GM23248 (cell line): ENCODE results near the gene KRT38.

ENCODE experiments used
- EZH2 ChIP-seq: fragments of 200-600 bp; sonication (generic); IDR thresholded peaks from 2 replicates; pipeline ENCODE4 v1.6.1; 2018; ENCODE audit warnings: antibody characterized with exemption, mild to moderate bottlenecking; ENCODE audit not compliant: insufficient read depth, poor library complexity, severe bottlenecking
- EZH2phosphoT487 ChIP-seq: fragments of 200-600 bp; sonication (generic); IDR thresholded peaks from 2 replicates; pipeline ENCODE4 v1.6.1; 2018; ENCODE audit warnings: antibody characterized with exemption, moderate library complexity, mild to moderate bottlenecking, low read depth; ENCODE audit not compliant: insufficient read depth

GRCh38 chr17:41424111-41424635 is 16.6 kb downstream of the KRT38 start, which contains the start of gene KRT37:
- TF ChIP-seq EZH2phosphoT487 (no peak), EZH2 (no peak)
